VCaP (cell line): ENCODE data around the gene FAM83D.

ENCODE experiments used
- H3K27ac ChIP-seq: fragments of 450-650 bp; 2 replicates; pipeline ENCODE4 v1.5.1; 2017
- CTCF ChIP-seq: fragments of 450-650 bp; conservative IDR thresholded peaks from 2 replicates; pipeline ENCODE4 v1.5.1; 2017; ENCODE audit warnings: mild to moderate bottlenecking, moderate library complexity

Gene FAM83D

DNA sequence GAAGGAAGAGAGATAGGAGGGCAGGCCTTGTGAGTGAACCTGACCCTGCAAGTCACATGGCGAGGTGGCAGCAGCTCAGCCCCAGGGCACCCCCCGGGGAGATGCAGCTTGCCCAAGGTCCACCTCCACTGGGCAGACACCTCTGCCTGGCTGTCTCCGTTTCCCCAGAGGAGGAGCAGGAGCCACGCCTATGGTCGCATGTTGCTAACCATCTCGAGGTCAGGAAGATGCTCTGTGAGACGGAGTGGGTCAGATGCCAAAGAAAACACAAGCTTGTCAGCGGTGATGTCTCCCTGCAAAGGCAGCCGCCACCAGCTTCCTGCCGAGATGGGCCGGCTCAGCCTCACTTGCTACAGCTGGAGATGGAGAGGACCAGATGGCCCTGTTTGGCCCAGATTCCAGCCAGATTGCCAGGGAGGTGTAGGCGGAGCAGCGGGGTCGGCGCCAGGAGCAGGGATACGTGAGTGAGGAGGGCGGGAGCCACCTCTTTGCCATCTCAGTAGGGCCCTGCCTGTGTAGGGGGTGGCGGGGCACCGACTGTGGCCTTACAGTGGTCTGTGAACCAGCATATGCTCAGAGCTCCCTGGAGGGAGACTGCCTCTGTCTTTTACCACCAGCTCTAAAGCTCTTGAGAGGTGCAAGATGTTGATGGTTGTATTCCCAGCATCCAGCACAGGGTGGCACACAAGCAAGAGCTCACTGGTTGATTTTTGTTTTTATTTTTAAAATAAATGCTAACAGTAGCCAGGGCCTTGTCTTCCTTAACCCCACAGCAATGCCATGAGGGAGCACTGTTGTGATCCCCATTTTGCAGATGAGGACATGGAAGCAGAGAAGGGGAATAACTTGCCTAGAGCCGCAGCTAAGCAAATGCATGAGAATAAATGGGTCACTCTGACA lies 42.9 kb upstream of the FAM83D start:
- no peak overlapping the region for H3K27ac ChIP-seq
- TF ChIP-seq CTCF = no peak

GRCh38 chr20:38883981-38884733 lies 42.1 kb upstream of the FAM83D start:
- TF ChIP-seq CTCF = no peak
- H3K27ac ChIP-seq = no peak overlapping the region

GRCh38 chr20:38885357-38885756 lies 40.9 kb upstream of the FAM83D start:
- TF ChIP-seq CTCF = no peak
- no peak overlapping the region for H3K27ac ChIP-seq

DNA sequence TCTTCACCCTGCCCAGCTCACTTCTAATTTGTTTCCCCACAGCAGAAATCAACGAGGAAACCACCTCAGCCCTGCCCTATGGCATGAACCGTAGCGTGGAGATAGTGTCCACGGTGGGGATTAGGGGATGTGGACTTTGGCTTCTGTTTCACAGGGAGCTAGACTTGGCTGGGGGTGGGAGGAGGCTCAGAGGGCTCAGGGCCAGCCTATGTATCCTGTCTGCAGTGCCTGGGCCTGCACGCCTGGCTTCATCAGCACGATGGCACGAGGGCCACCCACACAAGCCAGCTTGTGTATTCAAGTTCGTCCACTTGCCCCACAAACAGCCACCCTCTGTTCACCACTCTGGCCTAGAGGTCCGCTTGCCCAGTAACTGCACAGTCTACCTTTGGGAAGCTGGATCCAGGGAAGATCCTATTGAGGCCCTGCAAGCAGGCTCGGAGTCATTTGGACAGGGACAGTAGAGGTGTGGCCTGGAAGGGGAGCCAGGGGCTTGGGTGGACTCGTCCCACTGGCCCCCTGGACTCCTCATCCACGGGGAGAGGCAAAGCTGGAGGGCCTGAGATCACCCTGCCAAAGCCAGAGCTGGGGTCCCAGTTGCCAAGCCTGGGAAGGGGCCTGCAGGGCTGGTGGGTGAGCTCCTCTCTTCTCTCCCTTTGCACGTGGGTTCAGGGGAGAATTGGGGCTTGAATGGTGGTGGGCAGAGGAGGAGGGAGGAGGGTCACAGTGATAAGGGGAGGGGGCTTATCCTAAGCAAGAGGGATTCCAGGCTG lies 38.0 kb upstream of the FAM83D start:
- H3K27ac ChIP-seq = no peak overlapping the region
- TF ChIP-seq CTCF = no peak

GRCh38 chr20:38889050-38889449 lies 37.2 kb upstream of the FAM83D start:
- no peak for TF ChIP-seq CTCF
- no peak overlapping the region for H3K27ac ChIP-seq

DNA sequence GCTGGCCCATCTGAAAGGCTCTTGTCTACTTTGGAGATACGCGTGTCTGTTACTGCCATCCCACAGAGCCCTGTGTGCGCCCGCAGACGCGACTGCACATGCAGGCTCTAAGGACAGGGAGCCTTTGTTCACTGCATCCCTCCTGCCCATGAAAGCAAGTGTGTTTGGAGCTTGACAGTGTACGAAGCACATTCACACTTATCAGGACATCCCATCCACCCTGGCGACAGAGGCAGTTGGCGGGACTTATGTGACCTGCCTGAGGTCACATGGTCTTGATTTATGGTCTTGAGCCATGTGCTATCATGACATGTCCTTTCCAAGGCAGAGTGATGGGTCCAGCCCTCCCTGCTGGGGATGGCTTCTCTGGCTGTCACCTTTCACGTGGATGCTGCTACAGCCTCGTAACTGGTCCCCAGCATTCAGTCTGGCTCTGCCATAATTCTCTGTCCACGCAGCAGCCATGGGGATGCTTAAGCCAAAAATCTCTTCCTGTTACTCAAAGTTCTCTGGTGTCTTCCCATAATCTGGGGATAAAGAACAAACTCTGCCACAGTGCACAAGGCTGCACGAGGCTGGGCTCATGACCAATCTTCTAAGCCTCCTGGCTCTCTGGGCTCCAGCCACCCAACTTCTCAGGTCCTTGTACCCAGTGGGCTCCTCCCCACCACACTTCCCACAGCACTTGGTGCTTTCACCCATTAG lies 36.3 kb upstream of the FAM83D start:
- TF ChIP-seq CTCF = no peak
- H3K27ac ChIP-seq = no peak overlapping the region
